Activated naive CD4-positive, alpha-beta T cell treated with Interleukin-2 at 50 U/mL for 16 hours (primary cell): ENCODE measurements around the gene ANKRD12.
"Not testable (repeated sequence)": the region's sequence is repeated elsewhere in the genome, so short reads cannot be mapped to it uniquely, and the experiment has no call there.

ENCODE experiments used
- DNase-seq: peaks from one replicate; pipeline ENCODE4 v3.0.0-alpha.2; 2020

The ANKRD12 gene

DNA sequence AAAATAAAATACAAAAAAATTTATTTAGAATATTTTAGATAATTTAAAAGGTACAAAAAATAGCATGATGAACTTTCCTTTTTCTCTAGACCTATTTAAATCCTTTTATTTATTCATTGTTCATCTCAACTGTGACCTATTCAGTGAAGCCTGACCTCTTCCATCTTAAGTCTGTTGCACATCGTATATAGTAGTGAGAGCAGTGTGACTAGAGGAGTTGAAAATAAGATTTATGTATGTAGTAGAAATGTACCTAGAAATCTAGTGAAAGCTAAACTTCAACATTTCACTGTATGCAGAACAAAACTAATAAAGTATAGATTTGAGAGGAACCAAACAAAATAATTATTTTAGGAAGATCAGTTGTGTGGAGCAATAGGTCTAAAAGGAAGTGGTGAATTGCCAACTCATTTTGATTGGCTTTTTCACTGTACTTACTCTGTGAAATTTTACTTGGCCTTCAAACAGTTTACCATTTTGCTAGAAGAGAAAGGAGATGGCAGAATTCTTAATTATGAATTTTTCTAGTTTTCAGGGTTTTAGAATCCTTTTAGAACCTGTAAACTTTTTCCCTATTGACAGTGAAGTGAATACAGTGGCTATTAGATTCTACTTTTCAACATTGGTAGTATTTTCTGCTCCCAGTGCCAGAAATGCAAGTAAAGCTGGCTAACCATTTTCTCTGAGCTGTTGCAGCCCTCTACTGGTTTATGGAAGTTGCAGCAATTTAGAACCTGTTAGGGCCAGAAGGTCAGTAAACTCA is 11.0 kb downstream of the ANKRD12 start:
- peak; percentile 25 for DNase-seq

DNA sequence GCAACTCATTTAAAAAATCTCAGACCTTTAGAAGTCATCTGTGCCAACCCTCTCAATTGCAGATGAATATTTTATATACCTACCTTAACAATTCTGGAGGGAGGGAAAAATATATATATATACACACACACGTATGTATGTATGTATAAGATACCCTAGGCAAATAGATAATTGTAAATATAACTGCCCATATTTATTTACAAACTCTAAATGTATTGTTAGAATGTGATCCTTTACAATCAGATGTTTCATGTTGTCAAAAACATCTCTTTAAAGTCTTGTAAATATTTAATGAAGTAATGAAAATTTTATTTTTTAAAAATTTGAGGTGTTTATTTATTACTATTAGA is 11.6 kb downstream of the ANKRD12 start:
- DNase-seq, result no peak

DNA sequence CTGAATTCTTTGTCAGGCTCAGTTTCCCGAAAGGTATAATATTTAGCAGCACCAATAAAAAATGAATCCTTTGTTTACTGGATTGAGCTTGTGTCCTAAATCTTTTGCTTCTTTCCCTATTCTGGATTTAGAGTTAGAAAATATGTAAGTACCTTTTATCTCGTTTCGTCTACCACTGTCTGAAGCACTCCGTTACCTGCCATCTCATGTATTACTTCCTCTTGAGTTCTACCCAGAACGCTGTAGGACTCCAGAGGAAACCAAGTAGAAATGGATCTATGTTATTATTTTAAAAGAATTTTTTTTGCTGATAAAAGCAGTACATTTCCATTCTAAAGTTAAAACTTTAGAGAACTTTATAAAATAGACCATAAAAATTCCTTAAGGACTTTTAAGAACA is 13.5 kb downstream of the ANKRD12 start:
- DNase-seq, result no peak

DNA sequence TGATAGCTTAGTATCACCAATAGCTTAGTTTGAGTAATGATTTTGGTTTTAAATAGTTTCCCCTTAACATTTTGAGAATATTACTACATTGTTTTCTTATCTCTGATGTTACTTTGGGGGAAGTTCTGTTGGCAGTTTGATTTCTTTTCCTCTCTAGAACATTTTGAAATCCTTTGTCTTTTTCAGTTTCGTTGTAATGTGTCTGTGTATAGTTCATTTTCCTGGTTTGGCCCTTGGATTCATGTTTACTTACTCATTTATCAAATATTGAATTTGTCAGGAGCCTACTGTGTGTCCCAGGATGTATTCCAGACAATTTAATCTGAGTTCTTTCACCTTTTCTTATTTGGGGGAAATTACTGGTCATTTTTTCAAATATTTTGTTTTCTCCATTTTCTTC is 16.7 kb downstream of the ANKRD12 start:
- DNase-seq, result no peak

DNA sequence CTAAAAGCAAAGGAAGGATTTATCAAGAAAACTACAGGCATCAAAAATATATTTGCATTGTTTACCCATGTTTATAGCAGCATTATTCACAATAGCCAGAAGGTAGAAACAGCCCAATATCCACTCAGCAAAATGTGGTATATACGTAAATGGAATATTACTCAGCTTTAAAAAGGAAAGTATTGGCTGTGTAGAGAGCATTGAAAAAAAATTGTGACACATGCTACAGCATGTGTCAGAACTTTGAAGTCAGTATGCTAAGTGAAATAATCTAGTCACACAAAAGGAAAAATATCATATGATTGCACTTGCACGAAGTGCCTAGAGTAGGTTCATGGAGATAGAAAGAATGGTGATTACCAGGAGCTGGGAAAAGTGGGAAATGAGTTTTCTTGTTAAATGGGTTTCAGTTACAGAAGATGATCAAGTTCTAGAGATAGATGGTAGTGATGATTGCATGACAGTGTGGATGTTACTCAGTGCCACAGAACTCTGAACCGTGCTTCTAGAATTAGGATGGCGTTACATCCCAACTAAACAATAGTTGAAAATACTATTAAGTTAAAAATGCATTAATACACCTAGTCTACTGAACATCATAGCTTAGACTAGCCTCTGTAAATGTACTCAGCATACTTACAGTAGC is 20.1 kb downstream of the ANKRD12 start:
- DNase-seq, result no peak

DNA sequence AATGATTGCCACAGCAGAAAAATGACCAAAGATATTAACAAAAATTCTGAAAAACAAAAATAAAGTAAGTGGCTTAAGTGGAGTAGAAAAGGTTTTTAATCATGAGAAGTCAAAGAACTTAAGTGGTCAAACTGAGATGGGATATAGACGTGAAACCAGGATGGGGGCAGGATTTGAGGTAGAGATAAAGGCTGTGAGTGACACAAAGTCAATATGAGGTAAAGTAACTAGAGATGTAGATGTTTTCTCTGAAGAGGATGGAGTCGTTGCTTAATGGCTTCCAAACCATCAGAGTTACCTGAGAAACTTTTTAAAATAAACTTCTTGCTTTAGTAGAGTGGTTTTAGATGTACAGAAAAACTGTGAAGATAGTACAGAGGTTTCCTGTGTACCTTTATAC is 21.2 kb downstream of the ANKRD12 start:
- no peak for DNase-seq

DNA sequence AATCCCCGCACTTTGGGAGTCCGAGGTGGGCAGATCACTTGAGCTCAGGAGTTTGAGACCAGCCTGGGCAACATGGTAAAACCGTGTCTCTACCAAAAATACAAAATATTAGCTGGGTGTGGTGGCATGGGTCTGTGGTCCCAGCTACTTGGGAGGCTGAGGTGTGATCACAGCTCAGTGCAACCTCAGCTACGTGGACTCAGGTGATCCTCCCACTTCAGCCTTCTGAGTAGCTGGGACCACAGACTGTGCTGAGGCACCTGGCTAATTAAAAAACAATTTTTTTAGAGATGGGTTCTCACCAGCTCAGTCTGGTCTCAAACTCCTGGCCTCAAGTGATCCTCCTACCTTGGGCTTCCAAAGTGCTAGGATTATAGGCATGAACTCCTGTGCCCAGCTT is 23.4 kb downstream of the ANKRD12 start:
- no peak for DNase-seq

DNA sequence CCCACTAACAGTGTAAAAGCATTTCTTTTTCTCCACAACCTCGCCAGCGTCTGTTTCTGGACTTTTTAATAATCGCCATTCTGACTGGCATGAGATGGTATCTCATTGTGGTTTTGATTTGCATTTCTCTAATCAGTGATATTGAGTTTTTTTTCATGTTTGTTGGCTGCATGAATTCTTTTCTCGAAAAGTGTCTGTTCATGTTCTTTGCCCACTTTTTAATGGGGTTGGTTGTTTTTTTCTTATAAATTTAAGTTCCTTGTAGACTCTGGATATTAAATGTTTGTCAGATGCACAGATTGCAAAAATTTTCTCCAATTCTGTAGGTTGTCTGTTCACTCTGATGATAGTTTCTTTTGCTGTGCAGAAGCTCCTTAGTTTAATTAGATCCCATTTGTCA is 26.1 kb downstream of the ANKRD12 start:
- not testable (repeated sequence) for DNase-seq

DNA sequence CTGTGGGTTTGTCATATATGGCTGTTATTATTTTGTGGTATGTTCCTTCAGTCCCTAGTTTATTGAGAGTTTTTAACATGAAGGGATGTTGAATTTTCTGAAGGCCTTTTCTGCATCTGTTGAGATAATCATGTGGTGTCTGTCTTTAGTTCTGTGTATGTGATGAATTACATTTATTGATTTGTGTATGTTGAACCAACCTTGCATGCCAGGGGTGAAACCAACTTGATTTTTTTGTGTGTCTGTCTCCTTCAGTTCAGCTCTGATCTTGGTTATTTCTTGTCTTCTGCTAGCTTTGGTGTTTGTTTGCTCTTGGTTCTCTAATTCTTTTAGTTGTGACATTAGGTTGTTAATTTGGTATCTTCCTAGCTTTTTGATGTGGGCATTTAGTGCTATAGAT is 27.6 kb downstream of the ANKRD12 start:
- DNase-seq, result not testable (repeated sequence)

DNA sequence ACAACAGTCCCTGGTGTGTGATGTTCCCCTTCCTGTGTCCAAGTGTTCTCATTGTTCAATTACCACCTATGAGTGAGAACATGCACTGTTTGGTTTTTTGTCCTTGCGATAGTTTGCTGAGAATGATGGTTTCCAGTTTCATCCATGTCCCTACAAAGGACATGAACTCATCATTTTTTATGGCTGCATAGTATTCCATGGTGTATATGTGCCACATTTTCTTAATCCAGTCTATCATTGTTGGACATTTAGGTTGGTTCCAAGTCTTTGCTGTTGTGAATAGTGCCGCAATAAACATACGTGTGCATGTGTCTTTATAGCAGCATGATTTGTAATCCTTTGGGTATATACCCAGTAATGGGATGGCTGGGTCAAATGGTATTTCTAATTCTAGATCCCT is 29.3 kb downstream of the ANKRD12 start:
- not testable (repeated sequence) for DNase-seq

DNA sequence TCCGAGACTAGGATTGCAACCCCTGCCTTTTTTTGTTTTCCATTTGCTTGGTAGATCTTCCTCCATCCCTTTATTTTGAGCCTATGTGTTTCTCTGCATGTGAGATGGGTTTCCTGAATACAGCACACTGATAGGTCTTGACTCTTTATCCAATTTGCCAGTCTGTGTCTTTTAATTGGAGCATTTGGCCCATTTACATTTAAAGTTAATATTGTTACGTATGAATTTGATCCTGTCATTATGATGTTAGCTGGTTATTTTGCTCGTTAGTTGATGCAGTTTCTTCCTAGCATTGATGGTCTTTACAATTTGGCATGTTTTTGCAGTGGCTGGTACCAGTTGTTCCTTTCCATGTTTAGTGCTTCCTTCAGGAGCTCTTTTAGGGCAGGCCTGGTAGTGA is 32.9 kb downstream of the ANKRD12 start:
- not testable (repeated sequence) for DNase-seq

DNA sequence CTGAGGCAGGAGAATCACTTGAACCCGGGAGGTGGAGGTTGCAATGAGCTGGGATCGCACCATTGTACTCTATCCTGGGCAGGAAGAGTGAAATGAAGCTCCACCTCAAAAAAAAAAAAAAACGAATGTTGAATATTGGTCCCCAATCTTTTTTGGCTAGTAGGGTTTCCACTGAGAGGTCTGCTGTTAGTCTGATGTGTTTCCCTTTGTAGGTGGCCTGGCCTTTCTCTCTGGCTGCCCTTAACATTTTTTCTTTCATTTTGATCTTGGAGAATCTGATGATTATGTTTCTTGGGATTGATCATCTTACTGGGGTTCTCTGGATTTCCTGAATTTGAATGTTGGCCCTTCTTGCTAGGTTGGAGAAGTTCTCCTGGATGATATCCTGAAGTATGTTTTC is 35.3 kb downstream of the ANKRD12 start:
- not testable (repeated sequence) for DNase-seq

DNA sequence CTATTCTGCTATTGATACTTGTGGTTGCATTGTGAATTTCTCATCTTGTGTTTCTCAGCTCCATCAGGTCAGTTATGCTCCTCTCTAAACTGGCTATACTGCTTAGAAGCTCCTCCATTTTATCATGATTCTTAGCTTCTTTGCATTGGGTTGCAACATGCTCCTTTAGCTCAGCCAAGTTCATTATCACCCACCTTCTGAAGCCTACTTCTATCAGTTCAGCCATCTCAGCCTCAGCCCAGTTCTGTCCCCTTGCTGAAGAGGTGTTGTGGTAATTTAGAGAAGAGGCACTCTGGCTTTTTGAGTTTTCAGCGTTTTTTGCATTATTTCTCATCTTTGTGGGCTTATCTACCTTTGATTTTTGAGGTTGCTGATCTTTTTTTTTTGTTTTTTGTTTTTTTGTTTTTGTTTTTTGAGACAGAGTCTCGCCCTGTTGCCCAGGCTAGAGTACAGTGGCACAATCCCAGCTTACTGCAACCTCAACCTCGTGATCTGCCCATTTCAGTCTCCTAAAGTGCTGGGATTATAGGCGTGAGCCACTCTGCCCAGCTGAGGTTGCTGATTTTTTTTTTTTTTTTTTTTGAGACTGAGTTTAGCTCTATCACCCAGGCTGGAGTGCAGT is 36.0 kb downstream of the ANKRD12 start:
- no peak for DNase-seq

DNA sequence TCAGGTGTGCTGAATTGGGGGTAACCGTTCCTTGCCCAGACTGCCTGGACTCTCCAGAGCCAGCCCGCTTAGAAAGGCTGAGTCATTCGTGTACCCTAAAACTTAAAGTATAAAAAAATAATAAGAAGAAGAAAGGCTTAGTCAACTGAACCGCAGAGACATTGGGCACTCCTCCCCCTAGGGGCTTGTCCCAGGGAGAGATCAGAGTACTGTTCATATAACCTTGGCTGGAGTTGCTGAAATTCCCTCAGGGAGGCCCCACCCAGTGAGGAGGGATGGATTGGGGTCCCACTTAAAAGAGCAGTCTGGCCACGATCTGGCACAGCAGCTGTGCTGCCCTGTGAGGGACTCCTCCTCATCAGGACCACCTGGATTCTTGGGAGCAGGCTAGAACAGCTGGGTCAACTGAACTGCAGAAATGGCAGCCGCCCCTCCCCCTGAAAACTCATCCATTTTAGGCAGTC is 37.2 kb downstream of the ANKRD12 start:
- no peak for DNase-seq

DNA sequence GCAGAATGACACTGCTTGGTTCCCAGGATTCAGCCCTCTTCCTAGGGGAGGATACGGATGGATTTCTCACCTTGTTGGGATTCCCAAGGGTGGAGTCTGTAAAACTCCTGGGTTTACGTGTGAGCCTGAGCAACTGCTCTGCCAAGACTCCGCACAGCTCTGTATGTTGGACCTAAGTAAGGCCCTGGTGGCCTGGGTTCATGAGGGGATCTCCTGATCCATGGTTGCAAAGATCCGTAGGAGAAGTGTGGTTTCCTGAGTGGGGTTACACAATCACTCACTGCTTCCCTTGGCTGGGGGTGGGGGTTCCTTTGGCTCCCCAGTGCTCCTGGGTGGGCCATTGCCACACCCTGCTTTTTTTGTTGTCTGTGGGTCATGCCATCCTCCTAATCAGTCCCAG is 37.7 kb downstream of the ANKRD12 start:
- DNase-seq, result no peak

DNA sequence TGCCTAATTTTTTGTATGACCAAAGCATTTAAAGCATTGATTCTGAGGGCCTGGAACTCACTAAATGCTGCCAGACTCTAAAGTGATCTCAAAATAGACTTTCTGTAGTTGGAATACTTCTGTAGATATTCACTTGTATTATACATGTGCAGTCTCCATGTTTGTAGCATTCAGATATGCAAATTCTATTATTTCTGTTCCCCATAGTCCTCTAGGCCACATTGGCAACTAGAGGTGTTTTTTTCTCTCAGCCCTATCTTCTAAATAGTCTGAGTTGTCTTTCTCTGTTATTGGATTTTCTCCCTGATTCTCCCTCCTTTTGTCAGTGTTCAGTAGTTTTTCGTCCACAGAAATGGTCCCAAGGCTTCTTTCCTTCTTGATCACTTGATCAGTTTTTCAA is 38.5 kb downstream of the ANKRD12 start:
- DNase-seq, result no peak

DNA sequence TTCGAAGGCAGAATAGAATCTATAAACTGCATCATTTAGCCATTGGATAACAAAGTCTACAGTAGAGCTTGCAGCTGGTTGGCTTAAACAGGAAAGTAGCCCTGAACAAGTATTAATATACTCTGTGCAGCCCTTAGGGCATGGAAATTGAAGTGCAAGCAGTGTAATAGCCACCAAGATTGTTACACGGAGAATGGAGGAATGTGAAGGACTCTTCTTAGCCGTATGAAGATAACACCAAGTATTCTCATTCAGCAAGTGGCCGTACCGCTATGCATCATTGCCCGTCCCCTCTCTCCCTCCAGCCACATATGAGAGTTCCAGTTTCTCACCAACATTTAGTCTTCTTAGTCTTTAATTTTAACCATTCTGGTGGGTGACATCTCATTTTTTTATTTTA is 40.5 kb downstream of the ANKRD12 start:
- DNase-seq, result no peak

DNA sequence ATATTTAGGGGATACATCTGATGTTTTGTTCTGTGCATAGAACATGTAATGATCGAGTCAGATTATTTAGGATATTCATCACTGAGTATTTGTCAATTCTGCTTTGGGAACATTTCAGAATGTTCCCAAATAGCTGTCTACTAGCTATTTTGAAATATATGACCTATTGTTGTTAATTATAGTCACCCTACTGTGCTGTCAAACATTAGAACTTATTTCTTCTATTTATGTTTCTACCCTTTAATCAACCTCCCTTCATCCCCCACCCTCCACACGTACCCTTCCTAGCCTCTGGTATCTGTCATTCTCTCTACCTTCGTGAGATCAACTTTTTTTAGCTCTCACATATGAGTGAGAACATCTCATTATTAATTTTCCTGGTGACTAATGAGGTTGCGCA is 40.9 kb downstream of the ANKRD12 start:
- no peak for DNase-seq

DNA sequence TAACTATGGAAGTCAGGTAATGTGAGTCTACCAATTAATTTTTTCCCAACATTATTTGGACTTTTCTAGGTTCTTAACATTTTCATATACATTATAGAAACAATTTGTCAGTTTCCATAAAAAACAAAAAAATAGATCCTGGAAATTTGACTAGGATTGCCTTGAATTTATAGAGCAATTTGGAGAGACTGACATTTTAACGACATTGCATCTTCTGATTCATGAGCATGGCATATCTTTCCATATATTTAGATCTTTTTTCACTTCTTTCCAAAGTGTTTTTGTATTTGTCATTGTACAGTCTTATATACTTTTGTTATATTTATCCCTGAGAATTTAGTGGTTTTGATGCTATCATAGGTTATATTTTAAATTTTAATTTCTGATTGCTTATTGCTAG is 42.0 kb downstream of the ANKRD12 start:
- no peak for DNase-seq

DNA sequence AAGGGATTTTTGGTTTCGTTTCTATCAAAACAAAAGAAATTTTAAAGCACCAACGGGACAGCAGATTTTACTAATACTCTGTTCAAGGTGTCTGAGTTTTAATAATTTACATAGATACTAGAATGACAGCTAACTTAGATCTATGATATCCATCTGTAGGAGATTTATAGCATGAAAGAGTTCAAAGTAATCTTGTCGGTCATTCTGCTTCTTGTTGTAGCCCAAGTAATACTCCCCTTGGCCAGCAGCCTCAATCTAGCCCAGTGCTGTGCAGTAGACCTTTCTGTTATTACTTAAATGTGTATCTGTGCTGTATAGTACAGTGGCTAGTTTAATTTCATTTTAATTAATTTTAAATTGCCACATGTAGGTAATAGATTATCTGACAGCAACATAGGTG is 44.7 kb downstream of the ANKRD12 start:
- DNase-seq, result no peak

DNA sequence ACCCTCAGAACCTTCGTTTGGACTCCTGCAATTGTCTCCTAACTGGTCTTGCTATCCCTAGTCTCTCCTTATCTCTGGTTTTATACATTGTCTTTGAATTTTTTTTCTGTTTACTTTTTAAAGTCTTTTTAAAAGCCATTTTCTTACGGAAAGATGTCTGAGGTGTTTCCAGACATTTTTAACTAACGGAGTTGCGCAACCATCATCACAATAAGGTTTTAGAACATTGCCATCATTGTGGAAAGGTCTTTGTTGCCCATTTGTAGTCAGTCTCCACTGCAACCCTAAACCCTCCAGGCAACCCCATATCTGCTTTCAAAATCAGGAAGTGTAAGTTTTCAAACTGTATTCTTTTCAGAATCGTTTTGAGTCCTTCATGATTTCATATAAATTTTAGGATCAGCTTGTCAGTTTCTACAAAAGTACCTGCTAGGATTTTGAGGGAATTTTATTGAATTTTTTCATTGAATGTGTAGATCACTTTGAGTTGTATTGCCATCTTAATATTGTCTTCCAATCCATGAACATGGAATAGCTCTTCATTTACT is 46.3 kb downstream of the ANKRD12 start:
- no peak for DNase-seq

DNA sequence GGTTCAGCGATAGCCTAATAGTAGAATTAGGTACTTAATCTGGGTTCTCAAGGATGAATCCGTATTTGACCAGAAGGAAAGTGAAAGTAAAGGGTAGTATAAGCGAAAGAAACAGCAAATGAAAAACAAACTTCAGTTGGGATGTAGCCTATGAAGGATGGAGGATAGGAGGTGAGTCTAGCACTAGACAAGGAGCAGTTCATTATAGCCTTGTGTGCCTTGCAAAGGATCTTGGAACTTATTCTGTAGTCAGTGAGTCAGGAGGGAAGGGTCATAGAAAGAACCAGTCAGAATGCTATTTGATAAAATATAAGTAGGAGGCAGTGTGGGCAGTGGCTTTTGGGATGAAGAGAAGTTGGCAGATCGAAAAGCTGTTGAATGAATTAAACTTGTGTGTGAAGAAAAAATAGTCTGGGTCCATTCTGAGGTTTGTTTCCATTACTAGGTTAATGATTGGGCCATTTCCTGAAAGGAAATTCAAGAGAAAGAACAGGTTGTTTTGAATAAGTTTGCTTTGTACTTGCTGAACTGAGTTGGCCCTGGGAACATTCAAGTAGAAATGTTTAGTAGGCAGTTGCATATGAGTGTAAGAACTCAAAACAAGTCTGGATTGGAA is 48.5 kb downstream of the ANKRD12 start:
- no peak for DNase-seq

DNA sequence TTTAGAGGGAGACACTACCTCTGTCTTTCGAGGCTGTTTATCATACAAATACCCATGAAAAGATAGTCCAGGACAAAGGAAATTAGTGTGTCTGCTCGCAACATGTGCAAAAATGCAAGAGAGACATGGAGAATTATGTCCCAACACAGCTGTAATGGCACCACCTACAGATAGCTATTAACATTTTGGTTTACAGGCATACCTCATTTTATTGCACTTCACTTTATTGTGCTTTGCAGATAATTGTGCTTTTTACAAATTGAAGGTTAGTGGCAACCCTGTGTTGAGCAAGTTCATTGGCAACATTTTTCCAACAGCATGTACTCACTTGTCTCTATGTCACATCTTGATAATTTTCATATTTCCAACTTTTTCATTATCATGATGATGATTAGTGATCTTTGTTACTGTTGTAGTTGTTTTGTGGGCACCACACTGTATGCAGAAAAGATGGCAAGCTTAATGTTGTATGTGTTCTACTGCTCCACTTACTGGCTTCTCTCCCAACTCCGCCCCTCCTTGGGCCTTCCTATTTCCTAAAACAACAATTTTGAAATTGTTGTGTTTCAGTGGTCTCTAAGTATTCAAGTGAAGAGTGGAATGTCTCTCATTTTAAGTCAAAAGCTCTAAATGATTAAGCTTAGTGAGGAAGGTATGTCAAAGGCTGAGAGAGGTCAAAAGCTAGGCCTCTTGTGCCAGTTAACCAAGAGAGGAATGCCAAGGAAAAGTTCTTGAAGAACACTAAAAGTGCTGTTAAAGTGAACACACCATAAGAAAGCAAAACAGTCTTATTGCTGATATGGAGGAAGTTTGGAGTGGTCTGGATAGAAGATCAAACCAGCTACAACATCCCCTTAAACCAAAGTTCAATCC is 52.0 kb downstream of the ANKRD12 start:
- DNase-seq, result no peak
